Stomach (tissue), 4 donors: ENCODE results near the gene DDX56.

Source experiments
- CTCF ChIP-seq, 7 experiments: fragments of 450-650 bp in 4 of 7; fragments of 200-600 bp in 3 of 7; sonication (generic) in 3 of 7; IDR thresholded peaks; one replicate each; pipeline ENCODE4 v1.5.1; 2016 to 2019; ENCODE audit warnings: antibody characterized with exemption in 7 of 7, control low read depth in 2 of 7, mild to moderate bottlenecking in 1 of 7
- POLR2A ChIP-seq, 4 donors: fragments of 450-650 bp; IDR thresholded peaks; one replicate each; pipeline ENCODE4 v1.6.1; 2016; ENCODE audit warnings: antibody characterized with exemption in 4 of 4, control low read depth in 2 of 4, mild to moderate bottlenecking in 1 of 4, moderate library complexity in 1 of 4

DNA sequence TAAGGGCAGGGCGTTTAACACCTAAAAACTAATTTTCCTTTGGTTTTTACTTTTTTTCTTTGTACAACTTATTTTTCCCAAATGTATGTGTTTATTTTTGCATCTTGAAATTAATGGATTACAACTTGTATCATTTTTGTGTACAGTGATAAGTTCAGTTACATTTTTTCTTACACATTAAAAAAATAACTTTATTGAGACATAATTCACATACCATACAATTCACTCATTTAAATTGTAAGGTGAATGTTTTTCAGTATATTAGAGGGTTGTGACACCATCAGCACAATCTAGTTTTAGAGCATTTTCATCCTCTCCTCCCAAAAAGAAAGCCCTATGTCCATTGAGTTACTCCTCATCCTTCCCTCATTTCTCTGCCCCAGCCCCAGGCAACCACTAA lies 44.3 kb upstream of the DDX56 start:
- TF ChIP-seq POLR2A (IDR thresholded peaks at IDR 0.05) (no peak), CTCF (IDR thresholded peaks at IDR 0.05) (no peak)
